ENCODE measurements around the gene MRPS6. TPM values are rescaled to one million over a fixed set of nuclear protein-coding genes. Genes with fewer than 3 reads are reported as not detected.

MRPS6 gene
- total RNA-seq (2014; rRNA removed; shearing (Covaris generic); ENCODE audit: low replicate concordance): 32.1 and 46.4 TPM in 2 replicates

DNA sequence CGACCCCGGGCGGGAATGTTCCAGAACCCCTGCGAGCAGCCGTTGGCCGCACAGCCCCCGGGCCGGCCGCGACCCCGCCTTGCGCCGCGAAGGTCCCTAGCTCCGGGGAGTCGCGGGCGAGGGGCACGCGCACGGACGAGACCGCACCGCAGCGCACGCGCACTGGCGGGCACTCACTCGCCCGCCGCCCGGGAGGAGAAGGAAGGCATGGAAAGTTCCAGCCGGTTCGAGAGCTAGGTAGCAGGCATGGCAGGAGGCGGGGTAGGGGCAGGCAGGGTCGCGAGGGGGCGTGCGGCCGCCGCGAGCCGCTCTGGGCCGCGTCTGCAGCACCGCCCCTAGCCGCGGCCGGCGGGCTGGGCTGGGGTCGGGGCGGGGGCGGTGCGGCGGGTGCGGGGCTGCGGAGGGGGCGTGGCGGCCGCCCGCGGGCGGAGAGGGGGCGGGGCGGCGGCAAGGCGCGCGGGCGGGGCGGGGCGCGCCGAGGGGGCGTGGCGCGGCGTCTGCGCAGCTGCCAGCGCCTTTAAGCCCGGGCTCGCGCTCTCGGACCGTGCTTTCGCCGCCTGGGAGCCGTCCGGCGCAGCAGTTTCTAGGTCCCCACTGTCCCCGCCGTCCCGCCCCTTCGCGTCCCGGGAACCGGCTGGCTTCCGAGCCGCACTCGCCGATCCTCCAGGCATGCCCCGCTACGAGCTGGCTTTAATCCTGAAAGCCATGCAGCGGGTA lies at the start of gene MRPS6, which contains the start of gene SLC5A3:
TSS of gene MRPS6 (plus strand) at position 547 of the 717 bp plus-strand sequence. CDS start at position 670, 123 bp downstream.
TSS of gene SLC5A3 (plus strand) at position 547 of the 717 bp plus-strand sequence. CDS start 21,621 bp downstream, outside the sequence.
- no peaks in the 10 kb centered on the region for H3K9me3 ChIP-seq
- peaks cover 18% of the 10 kb centered on the region for H3K36me3 ChIP-seq
- peak; percentile 85 for DNase-seq
- H3K4me3 ChIP-seq: peak within 1 kb of the TSS; percentile 72
- H3K27me3 ChIP-seq: no peaks in the 10 kb centered on the region

DNA sequence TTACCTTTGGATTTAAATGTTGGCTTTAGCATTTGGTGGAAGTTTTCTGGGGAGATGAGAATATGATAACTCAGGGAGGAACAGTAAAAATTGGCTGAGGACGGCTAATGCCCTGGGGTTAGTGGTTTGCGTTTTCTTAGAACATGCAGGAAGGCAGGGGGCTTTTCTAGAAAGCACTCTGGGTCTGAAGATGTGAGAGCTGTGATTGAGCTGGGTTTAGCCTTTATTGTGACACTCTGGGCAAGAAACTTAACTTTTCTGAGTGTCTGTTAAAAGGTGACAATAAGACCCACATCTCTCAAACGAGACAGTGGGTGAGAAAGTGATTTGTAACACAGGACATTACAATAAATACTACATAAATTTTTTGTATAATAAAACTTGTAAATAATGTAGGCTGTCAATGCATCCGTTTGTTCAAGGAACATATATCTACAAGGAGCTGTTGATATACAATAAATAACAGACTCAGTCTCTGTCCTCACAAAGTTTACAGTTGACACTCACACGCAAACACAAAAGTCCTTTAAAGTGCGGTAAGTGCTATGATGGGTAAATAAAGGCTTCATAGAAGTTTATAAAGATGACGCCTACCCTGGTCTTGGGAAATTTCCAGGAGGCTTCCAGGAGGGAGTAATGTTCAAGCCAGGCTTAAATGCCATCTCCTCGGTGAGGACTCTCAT lies 49.5 kb upstream of the MRPS6 start:
- Histone ChIP-seq H3K36me3 (no peaks in the 10 kb centered on the region), H3K9me3 (peaks cover 5% of the 10 kb centered on the region; the same call in 1 of the 2 replicates), H3K4me3 (no peak overlapping the region), H3K27me3 (no peaks in the 10 kb centered on the region)
- no peak for DNase-seq

DNA sequence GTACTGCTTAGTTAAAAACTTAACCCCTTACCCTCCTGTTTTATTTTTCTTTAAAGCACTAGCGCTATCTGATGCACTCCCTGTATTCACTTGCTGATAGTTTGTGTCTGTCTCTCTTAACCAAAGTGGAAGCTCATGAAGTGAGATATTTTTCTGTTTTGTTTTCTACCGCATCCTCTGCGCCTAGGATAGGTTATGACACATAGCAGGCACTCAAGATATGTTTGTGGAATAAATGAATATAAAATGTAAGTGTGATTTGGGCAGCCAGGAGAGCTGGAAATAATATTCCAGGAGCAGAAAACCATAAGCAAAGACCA lies 49.0 kb upstream of the MRPS6 start:
- DNase-seq: no peak
- Histone ChIP-seq H3K4me3 (no peak overlapping the region), H3K9me3 (peaks cover 5% of the 10 kb centered on the region; the same call in 1 of the 2 replicates), H3K36me3 (no peaks in the 10 kb centered on the region), H3K27me3 (no peaks in the 10 kb centered on the region)

DNA sequence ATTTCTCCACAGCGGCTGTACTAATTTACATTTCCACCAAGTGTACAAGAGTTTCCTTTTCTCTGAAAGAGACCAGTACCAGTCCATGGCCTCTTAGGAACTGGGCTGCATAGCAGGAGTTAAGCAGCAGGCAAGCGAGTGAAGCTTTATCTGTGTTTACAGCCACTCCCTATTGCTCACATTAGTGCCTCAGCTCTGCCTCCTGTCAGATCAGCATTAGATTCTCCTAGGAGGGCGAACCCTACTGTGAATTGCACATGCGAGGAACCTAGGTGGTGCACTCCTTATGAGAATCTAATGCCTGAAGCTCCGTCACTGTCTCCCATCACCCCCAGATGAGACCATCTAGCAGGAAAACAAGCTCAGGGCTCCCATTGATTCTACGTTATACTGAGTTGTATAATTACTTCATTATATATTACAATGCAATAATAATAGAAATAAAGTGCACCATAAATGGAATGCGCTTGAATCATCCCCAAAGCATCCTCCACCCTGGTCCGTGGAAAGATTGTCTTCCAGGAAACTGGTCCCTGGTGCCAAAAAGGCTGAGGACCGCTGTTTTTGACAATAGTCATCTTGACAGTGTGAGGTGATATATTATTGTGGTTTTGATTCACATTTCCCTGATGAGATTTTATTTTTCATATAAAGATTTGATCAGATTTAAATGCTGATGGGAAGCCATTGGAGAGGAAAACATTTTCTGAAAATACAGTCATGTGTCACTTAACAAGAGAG lies 45.5 kb upstream of the MRPS6 start:
- no peaks in the 10 kb centered on the region for H3K36me3 ChIP-seq
- no peak overlapping the region for H3K4me3 ChIP-seq
- no peaks in the 10 kb centered on the region for H3K27me3 ChIP-seq
- H3K9me3 ChIP-seq: peaks cover 5% of the 10 kb centered on the region; the same call in 1 of the 2 replicates
- peak; percentile 21 for DNase-seq

DNA sequence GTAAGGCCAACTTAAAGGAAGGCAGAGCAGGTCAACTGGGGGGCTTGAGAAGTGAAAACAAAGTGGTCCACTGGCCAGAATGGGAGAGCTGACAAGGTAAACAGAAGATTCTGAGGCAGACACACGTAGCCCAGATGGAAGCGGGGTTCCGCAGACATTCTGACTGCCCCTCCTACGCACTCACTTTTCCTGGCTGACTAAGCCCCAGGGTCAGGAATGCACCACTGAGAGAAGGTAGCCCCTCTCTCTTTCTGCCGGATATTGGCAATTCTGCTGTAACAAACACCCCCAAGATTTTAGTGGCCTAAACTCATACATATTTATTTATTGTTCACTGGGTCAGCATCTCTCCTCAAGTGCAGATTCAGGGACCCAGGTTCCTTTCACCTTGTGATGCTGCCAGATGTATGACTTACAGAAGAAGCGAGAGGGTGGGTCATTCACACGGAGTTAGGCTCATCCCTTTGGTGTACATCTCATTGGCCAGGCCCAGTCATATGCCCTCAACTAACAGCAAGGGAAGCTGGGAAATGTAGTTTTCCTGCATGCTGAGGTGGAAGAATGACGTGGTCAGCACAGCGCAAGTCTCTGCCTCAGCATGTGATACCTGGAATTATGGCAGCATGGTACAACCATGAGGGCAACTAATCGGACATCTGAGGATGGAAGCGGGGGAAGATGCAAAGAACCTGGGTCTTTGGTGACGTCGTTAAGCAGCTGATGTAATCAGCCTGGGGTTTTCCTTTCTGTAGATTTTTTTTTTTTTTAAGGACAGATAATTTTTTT lies 43.4 kb upstream of the MRPS6 start:
- H3K36me3 ChIP-seq: no peaks in the 10 kb centered on the region
- DNase-seq: peak; percentile 45
- peaks cover 5% of the 10 kb centered on the region; the same call in 1 of the 2 replicates for H3K9me3 ChIP-seq
- no peaks in the 10 kb centered on the region for H3K27me3 ChIP-seq
- H3K4me3 ChIP-seq: no peak overlapping the region

DNA sequence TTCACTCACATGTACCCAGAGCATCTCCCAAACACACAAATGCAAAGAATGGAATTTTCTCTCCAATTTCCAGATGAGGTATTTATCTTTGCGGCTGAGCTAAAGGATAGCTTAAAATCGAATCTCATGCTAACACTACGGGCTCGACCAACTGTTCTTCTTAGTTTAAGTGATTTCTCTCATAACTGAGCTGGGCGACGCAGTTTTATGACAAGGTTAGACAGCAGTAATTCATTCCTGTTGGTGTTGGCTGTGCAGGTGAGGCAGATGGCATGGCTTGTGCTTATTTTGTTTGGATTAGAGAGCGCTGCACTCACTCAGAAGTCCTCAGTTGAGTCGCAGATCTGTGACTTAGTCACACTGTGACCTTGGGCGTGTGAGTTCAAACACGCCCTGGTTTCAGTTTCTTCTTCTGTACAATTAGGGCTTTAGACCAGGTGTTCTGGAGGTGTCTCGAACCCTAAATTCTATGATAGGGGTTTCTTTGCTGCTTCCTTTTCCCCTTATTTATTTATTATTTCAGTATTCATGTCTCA lies 41.5 kb upstream of the MRPS6 start:
- Histone ChIP-seq H3K27me3 (no peaks in the 10 kb centered on the region), H3K36me3 (no peaks in the 10 kb centered on the region), H3K9me3 (peaks cover 5% of the 10 kb centered on the region; the same call in 1 of the 2 replicates), H3K4me3 (no peak overlapping the region)
- DNase-seq: no peak

DNA sequence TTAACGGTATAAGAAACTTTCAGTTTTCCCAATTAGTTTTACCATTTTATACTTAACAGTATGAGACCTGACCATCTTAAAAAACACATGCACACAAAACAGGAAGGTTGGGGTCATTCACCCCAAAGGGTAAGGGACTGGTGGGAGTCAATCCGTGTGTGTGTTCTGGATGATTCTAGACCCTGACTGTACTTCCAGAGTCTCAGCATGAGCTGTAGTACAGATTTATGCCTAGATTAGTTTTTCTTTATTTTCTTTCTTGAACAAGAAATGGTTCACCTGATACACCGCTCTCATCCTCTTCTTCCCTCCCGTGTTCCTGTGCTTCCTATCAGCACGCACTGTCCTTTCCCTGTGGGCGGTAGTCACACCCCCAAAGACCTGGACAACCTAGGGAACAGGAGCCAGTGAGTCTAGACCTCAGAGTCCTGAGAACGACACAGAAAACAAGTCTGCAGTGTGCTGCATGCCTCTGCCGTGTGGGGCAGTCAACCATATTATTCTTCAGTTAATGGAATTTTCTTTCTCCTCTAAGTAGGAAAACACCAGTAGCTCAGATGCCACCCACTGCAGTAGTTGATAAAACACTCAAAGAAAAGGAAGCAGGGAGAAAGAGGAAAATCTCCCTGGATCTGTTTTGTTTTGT lies 38.9 kb upstream of the MRPS6 start:
- Histone ChIP-seq H3K27me3 (no peaks in the 10 kb centered on the region), H3K4me3 (no peak overlapping the region), H3K9me3 (no peaks in the 10 kb centered on the region), H3K36me3 (no peaks in the 10 kb centered on the region)
- no peak for DNase-seq

DNA sequence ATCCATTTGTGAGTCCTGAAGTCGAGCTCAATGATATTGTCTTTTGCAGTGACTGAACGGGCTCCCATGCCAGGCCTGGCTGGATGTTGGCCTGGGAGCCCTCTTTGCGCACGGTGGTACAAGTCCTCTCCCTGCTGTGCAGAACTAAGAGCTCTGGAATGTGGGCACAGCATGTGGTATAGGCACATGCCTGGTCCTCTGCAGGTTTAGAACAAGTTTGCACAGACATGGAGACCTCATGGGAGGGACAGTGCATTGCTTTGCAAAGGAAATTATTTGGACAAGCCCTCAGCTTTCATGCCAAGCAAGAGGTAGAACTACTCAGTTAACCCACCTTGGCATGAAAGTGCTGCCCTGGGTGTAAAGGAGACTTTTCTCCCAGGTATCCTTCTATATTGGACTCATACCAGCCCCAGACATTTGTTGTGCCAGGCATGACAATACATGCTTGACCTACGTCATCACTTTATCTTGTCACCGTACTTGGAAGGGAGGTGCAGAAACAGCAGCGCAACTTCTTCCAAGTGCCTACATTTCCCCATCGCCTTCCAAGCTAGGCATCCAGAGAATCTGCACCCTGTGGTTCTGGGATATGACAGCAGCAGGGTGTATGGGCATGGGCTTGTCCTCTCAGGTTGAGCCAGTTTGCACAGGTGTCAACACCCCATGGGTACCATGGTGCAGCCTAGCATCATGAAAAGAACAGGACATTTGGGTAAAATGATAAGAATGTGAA lies 37.6 kb upstream of the MRPS6 start:
- H3K36me3 ChIP-seq: no peaks in the 10 kb centered on the region
- DNase-seq: peak; percentile 70
- no peaks in the 10 kb centered on the region for H3K9me3 ChIP-seq
- no peaks in the 10 kb centered on the region for H3K27me3 ChIP-seq
- H3K4me3 ChIP-seq: no peak overlapping the region

DNA sequence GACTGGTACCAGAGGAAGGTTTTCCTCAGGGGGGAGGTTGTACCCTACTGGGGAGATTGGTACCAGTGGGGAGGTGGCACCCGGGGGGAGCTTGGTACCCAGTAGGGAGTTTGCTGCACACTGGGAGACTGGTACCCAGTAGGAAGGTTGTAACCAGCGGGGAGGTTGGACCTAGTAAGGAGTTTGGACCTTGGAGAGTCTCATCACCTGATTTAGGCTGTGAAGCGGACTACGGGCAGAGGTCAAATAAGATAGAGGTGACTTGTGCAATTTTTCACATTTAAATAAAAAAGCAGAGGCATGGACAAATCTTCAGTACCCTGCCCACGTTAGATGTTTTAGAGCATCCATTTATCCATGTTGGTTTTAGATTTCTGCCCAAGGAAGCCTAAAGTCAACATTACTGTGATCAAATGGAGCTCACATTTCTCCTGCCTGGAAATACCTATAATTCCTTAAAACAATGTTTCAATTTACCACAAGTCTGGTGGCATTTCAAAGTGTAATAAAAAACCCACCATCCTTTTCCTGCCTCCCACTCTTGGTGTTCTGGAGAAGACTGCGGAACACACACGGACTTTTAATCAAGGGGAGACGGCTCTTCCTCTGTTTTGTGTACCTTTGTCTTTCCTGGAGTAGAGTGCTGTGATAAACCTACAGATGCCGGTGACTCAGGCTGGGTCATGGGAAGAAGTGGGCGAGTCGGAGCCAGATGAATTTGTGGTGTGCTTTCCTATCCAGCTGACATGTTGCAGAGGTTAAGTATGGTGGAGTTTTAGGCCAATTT lies 36.2 kb upstream of the MRPS6 start:
- Histone ChIP-seq H3K9me3 (no peaks in the 10 kb centered on the region), H3K36me3 (no peaks in the 10 kb centered on the region), H3K4me3 (no peak overlapping the region), H3K27me3 (no peaks in the 10 kb centered on the region)
- peak; percentile 52 for DNase-seq

DNA sequence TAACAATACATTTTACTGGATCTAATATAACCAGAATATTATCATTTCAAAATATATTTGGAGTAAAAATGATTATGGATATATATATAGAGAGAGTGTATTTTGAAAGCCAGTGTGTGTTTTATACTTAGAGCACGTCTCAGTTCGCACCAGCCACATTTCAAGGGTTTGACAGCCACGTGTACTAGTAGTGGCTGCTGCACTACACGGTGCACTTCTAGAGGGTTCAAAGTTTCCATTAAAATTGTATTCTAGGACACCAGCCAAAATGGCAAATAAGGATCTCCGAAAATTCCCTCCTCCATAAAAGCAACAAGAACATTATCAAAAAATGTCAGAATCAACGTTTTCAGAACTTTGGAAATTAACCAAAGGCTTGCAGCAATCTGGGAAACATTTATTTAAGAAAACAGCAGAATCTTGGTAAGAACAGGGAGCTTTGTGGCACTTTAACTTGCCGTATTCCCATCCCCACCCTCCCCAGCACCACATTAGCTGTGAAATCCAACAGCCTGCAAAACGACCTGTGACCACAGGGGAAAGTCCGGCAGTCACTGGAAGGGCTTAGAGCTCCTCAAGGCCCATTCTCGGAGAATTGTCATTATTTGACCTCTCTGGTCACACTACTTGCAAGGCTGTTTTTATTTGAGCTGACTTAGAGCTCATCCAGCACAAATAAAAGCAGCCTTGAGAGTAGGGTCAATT lies 33.5 kb upstream of the MRPS6 start:
- H3K9me3 ChIP-seq: no peaks in the 10 kb centered on the region
- H3K4me3 ChIP-seq: no peak overlapping the region
- no peak for DNase-seq
- no peaks in the 10 kb centered on the region for H3K27me3 ChIP-seq
- H3K36me3 ChIP-seq: no peaks in the 10 kb centered on the region

DNA sequence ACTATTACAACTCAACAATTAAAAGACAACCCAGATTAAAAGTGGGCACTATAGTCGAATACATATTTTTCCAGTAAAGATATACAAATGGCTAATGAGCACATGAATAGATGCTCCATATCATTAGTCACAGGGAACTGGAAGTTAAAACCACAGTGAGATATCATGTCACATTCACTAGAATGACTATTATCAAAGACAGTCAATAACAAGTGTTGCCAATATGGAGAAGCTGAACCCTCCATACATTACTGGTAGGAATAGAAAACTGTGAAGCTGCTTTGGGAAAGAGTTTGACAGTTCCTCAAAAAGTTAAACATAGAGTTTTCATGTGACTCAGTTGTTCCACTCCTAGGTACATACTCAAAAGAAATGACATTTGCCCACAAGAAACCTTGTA lies 30.6 kb upstream of the MRPS6 start:
- no peaks in the 10 kb centered on the region for H3K27me3 ChIP-seq
- H3K36me3 ChIP-seq: no peaks in the 10 kb centered on the region
- DNase-seq: no peak
- H3K4me3 ChIP-seq: no peak overlapping the region
- no peaks in the 10 kb centered on the region for H3K9me3 ChIP-seq

DNA sequence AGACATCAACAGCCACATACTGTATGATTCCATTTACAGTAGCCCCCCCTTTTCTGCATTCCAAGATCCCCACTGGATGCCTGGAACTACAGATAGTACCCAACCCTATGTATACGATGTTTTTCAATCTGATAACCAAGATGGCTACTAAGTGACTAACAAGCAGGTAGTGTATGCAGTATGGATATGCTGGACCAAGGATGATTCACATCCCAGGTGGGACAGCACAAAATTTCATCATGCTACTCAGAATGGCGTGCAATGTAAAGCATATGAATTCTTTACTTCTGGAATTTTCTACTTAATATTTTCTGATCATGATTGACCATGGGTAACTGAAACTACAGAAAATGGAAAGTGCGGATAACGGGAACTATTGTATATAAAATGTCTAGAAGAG lies 30.0 kb upstream of the MRPS6 start:
- H3K9me3 ChIP-seq: no peaks in the 10 kb centered on the region
- no peak for DNase-seq
- no peaks in the 10 kb centered on the region for H3K36me3 ChIP-seq
- no peaks in the 10 kb centered on the region for H3K27me3 ChIP-seq
- H3K4me3 ChIP-seq: no peak overlapping the region

DNA sequence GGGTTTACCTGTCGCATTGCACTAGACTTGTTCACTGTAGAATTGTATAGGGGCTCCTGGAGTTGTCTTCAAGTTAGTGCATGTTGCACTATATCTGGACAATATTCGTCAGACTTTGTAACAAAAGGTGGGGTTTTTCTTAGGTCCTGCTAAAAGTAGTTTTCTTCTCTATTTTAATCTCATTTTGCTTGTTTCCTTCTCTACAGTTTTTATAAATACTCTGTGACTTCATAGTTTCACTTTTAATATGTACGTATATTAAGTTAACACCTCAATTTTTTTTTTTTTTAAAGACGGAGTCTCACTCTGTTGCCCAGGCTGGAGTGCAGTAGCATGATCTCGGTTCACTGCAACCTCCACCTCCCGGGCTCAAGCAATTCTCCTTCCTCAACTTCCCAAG lies 26.5 kb upstream of the MRPS6 start:
- Histone ChIP-seq H3K9me3 (no peaks in the 10 kb centered on the region), H3K36me3 (no peaks in the 10 kb centered on the region), H3K27me3 (no peaks in the 10 kb centered on the region), H3K4me3 (no peak overlapping the region)
- DNase-seq: no peak

DNA sequence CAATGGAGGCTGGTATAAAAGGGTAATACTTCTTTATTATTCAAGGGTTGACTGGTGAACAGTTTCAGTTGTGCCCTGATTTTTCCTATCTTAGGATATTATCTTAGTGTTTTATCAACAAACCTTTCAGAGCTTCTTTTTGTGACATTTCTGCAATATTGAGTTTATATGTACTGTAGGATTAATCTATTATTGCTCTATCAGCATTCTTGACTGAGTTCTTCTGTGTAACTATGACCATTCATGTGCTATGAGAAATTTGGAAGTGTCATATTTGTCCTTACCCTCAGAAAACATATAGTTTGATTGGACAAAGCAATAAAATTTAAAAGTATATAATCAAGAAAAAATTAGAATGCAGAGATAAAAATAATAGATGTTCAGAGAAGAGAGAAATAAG lies 25.5 kb upstream of the MRPS6 start:
- no peak for DNase-seq
- H3K36me3 ChIP-seq: no peaks in the 10 kb centered on the region
- H3K4me3 ChIP-seq: no peak overlapping the region
- H3K9me3 ChIP-seq: no peaks in the 10 kb centered on the region
- H3K27me3 ChIP-seq: no peaks in the 10 kb centered on the region
